Suppressor macrophage treated with lipopolysaccharide for 4 hours (primary cell): Measurements from ENCODE around the gene PPP1R1B.
"Not testable (repeated sequence)": the region's sequence is repeated elsewhere in the genome, so short reads cannot be mapped to it uniquely, and the experiment has no call there.

Source experiments
- DNase-seq: peaks from one replicate; pipeline ENCODE4 v3.0.0-alpha.2; 2020

PPP1R1B gene

DNA sequence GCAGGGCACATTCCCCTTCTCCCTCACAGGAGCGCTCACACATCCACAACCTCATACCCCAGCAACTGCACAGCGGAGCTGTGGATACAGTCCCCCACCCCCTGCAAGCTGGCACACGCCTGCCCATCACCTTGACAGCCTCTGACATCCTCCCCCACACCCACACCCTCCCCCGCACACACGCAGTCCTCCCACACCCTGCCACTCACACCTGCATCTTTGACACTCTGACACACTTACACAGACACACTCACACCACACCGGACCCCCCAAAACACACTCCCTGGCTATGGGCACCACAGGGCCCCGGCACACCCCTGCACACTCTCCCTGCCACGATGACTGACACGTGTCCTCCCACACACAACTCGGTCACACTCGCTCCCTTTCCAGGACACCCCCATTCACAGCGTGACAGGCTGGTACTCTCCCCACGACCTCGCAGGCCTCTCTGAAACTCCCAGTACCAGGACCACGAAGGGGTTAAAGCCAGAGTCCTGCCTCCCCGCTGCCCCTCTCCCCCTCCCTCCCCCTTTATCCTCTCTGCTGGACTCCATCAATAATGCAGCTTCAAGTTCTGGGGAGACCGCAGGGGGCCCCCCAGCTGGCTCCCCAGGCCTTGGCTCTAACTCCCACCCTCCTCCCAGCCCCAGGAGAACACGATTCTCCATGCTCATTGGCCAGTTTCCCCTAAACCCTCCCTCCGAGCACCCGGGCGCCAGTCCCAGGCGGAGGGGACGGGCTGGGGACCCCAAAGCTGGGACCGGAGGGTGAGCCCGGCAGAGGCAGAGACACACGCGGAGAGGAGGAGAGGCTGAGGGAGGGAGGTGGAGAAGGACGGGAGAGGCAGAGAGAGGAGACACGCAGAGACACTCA is at the start of gene PPP1R1B:
Gene PPP1R1B, plus strand, starts transcription at position 782 of the 876 bp plus-strand sequence. CDS start 441 bp downstream, outside the sequence.
- DNase-seq: no peak

DNA sequence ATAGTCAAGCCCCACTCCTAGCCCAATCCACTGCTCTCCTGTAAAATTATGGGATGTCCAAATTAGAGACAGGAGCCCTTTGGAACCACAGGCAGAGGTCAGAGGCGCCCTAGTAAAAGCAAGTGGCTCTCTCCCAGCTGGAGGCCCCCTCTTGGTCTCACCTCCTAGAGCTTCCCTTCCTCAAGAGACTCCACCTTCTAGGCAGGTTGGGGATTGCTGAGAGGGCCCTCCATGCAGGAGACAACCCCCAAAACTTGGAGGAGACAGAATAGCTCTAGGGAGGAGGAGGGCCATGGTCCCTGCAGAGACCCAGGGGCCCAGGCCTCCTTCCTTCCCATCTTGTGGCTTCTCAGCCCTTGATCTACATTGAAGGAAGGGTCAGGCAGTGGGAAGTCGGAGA is 48.5 kb upstream of the PPP1R1B start:
- no peak for DNase-seq

GRCh38 chr17:39579318-39580081 is 47.3 kb upstream of the PPP1R1B start:
- DNase-seq: no peak

DNA sequence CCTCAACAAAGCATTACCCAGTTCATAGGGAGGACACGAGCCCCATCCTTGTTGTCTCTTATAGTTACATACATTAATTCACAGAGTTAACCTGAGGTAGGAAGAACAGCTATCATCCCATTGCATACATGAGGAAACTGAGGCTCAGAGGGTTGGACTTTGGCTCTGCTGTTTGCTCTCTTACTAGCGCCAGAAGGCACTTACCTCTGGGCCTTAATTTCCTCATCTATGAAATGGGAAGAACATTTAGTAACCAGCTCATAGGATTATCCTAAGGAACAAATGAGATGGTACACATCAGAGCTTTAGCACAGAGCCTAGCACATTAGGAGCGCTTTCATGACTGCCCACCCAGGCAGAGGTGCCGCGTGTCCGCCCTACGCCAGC is 46.7 kb upstream of the PPP1R1B start:
- DNase-seq: no peak

- no peak for DNase-seq
Observed at GRCh38 chr17:39581071-39581758, 45.5 kb upstream of the PPP1R1B start.

DNA sequence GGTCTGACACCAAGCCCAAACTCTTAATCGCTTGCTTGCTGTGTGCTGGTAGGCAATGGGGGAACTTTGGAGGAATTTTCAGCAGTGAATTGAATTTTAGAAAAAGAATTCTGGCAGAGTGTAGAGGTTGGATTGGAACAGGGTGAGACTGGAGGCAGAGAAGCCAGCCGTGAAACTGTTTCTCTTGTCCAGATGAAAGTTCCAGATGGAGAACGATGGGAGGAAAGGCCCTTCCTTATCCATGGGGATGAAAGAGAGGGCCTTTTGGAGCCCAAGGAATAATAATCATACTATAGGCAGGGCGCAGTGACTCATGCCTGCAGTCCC is 45.0 kb upstream of the PPP1R1B start:
- DNase-seq: no peak

DNA sequence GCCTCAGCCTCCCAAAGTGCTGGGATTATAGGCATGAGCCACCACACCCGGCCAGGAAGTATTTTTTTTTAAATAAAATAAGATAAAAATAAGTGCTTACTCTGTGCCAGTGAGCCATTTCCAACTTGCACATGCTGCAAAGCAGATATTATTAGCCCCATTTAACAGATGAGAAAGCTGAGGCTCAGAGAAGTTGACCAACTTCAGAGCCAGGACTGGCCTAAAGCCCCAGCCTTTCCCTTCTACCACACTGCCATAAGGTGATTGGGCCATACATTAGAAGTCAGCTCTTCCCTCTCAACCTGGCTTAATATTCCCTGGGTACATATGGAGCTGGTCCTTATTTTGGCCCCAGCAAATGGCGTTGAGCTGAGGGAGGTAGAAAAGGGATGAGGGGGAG is 44.1 kb upstream of the PPP1R1B start:
- DNase-seq: no peak

DNA sequence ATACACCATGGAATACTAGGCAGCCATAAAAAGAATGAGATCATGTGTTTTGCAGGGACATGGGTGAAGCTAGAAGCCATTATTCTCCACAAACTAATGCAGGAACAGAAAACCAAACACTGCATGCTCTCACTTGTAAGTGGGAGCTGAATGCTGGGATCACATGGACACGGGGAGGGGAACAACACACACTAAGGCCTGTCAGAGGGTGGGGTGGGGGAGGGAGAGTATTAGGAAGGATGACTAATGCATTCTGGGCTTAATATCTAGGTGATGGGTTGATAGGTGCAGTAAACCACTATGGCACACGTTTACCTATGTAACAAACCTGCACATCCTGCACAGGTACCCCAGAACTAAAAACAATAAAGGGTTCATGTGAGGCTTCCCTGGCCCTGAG is 36.6 kb upstream of the PPP1R1B start:
- DNase-seq: not testable (repeated sequence)

GRCh38 chr17:39591958-39592954 is 34.5 kb upstream of the PPP1R1B start:
- peak; percentile 26 for DNase-seq

DNA sequence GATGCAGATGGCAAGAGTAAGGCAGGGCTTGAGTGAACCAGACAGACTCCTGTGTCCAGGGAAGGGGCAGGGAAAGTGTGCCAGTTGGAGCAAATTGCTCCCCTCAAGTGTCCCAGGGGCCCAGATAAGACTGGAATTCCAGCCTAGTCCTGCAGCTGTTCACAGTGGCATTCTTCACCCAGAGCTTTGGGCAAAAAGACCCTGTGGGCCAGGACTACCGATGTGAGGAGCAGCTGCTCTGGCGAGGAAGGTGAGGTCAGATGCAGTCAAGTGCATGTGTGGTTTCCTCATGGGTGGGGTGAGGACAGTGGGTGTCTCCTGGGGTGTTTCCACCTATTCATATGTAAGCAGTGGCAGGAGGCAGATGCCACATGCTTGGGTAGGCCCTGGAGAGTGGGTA is 33.4 kb upstream of the PPP1R1B start:
- no peak for DNase-seq

- no peak for DNase-seq
Observed at GRCh38 chr17:39595294-39595693, 31.5 kb upstream of the PPP1R1B start.

DNA sequence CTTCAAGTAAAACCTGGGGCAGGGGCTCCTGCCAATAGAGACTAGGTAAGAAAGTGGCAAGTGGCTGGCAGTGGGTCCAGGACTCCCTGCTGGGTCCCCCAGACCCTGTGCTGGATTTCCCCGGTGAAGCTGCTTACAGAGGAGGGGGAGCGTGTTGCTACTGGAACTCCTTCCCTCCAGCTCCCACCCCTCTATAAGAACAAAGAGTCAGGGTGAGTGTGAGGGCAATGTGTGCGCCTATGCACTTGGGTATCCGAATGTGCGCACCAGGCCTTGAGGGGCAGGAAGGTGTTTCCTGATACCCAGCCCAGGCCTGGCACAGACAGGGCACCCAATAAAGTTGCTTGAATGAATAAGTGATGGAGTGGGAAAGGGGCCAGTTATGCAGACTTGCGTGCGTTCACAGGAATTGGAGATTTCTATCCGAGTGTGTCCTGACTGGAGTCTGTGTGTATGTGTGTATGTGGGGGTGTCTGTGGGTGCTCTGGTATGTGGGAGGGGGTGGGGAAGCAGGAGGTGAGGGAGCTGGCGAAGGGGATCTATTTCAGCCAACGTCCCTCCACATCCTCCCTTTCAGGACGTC is 30.7 kb upstream of the PPP1R1B start:
- no peak for DNase-seq

GRCh38 chr17:39596543-39597267 is 30.0 kb upstream of the PPP1R1B start:
- no peak for DNase-seq

DNA sequence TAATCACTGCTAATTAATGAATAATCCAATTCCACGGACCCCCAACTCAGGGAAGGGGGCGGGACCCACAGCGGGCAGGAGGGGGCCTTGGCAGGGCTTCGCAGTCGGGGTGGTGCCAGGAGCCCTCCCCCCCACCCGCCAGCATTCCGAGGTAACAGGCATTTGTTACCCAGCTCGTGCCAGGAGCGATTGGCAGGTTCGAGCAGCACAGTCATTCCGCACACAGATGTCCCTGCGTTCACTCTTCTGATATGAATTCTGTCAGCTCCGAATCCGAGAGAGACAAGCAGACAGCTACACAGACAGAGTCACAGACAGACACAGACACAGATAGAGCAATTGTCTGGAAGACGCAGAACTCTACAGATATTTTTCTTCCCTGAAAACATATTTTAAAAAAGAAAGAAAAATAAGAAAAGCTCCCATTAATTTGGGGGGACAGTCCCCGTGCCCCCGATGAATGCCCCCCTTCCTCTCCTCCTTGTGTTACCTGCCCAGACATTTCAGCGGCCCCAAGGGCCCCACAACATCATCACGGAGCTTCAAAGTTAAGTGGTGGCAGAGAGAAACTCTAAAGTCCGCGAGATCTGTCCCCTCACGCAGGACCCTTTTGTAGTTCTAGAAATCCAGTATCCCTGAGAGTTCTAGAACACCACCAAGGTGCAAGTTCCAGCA is 29.2 kb upstream of the PPP1R1B start:
- no peak for DNase-seq

- DNase-seq: no peak
Observed at GRCh38 chr17:39598047-39598481, 28.7 kb upstream of the PPP1R1B start.

- no peak for DNase-seq
Observed at GRCh38 chr17:39598630-39599003, 28.1 kb upstream of the PPP1R1B start.

GRCh38 chr17:39599004-39599664 is 27.6 kb upstream of the PPP1R1B start:
- no peak for DNase-seq

DNA sequence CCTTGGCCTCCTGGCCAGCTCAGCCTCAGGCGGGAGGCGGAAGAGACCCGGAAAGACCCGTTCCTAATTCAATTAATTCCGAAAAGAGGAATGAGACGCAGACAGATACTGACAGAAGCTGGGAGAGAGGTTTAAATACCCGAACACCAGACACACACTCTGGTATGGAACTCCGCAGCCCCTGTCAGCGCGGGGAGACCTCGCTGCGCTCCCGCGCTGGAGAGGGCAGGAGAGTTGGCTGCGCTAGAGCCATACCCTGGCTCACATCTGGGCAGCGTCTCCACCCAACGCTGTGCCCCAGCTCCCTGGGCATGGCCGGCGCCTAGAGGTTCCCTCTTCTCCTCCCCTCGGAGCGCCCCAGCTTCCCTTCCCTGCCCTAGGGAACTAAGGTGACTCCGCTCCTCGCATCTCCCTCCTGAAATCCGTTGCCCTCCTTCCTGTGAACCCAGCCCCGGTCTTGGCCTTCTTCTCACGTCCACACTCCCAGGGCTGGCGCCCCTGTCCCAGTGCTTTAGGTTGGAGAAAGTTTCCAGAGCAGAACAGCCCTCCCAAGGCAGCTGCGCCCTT is 27.0 kb upstream of the PPP1R1B start:
- no peak for DNase-seq

GRCh38 chr17:39600288-39600996 is 26.3 kb upstream of the PPP1R1B start:
- DNase-seq: no peak
